ENCODE data around the gene FMOD.

Gene FMOD

DNA sequence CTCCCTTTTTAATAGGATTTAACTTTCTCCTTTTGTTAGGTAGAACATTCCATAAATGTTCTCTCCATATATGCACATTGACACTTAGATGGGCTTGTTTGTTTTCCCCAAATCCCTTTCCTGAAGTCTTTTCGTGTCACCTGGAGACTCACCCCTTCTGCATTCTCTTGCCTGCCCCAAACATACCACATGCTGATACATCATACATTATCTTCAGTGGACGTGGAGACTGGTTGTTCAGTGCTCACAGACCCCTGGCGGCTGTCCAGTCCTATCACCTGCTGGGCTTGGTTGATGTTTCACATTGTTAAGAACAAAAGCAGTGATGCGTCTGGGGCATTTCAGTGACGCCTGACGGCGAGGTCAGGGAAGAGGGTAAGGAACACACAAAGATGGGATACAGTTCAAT lies 22.2 kb downstream of the FMOD start:
- DNase-seq (ENCODE audit: low read depth, low spot score): peak; percentile 82
- in situ Hi-C loops (cut with HindIII; ENCODE audit: low sequenced_read_pairs): no loop called here
- TF ChIP-seq, protein P1, sequence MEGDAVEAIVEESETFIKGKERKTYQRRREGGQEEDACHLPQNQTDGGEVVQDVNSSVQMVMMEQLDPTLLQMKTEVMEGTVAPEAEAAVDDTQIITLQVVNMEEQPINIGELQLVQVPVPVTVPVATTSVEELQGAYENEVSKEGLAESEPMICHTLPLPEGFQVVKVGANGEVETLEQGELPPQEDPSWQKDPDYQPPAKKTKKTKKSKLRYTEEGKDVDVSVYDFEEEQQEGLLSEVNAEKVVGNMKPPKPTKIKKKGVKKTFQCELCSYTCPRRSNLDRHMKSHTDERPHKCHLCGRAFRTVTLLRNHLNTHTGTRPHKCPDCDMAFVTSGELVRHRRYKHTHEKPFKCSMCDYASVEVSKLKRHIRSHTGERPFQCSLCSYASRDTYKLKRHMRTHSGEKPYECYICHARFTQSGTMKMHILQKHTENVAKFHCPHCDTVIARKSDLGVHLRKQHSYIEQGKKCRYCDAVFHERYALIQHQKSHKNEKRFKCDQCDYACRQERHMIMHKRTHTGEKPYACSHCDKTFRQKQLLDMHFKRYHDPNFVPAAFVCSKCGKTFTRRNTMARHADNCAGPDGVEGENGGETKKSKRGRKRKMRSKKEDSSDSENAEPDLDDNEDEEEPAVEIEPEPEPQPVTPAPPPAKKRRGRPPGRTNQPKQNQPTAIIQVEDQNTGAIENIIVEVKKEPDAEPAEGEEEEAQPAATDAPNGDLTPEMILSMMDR (IDR thresholded peaks at IDR 0.05; ENCODE audit: low read depth, low read length): no peak
- no peak overlapping the region for H3K4me3 ChIP-seq (ENCODE audit: low read depth, low read length)

DNA sequence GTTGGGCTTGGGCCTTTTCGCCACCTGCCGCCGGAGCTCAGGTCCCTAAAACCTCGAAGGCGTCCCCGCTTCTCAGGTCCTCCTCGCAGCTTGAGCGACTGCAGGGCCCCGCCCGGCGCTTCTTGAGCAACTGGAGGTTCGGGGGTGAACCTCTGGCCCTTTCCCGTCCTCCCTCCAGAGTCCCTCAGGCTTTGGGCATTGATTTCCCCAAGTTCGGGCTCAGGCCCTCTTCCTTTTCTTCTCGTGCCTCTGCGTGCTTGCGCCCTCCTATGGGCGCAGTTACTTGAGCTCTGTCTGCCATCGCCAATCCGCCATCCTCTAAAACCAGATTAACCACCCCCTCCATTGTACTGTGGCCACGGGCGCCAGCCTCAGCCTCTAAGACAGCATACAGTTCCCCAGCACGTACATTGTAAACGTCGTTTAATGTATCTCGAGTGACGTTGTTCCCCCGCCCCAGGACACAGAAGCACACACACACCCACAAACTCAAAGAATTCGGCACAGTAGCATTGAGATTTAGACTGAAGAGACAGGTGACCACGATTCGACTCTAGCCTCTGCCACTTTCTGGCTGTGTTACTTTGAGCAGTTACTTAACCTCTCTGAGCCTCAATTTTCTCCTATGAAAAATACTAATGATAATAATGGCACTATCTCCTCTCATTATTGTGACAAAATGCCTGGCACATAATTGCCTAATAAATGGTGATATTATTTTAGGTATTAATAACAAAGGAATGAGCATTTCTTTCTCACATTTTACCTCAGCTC lies 23.1 kb downstream of the FMOD start:
- peak overlapping the region; percentile 45 for H3K4me3 ChIP-seq (ENCODE audit: low read depth, low read length)
- TF ChIP-seq, protein P1 (IDR thresholded peaks at IDR 0.05; ENCODE audit: low read depth, low read length): peak; percentile 44
- in situ Hi-C loops (cut with HindIII; ENCODE audit: low sequenced_read_pairs): no loop called here
- peak; percentile 49 for DNase-seq (ENCODE audit: low read depth, low spot score)

DNA sequence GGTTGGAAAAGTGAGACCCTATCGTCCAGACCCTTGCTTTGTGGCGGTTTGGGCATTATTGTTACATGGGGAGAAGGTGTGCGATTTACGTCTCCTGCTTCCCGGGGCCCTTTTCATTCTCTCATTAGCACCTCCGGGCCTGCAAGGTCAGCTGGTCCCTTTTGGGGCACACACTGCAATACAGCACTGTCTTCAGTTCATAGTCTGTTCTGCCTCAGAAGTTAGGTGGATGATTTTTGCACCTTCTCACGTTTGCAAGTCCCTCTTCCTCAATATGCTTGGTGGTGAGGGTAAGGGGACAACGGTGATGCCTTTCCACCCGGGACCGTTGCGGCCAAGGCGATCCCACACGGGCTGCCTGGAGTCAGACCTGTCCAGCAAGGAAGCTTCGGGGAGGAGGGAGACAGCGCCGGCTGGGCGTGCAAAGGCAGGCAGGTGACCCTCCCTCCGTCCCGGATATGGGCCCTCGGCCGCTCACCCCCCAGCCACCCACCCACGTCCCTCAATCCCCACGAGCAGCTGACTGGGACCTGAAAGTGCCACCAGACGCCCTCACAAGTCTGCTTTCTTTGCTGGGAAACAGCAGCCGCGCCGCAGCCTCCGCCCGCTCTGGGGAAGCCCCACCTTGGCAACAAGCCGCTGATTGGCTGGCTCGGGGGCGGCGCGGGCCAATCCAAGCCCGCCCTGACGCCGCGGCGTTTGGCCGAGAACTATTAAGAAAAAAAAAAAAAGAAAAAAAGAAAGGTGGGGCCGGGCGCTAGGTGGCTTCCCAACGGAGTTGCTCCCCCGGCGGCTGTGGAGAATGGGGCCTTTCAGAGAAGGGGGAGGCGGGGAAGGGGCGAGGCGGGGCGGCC lies 23.9 kb downstream of the FMOD start:
- H3K4me3 ChIP-seq (ENCODE audit: low read depth, low read length): peak overlapping the region; percentile 45
- TF ChIP-seq, protein P1 (IDR thresholded peaks at IDR 0.05; ENCODE audit: low read depth, low read length): no peak
- DNase-seq (ENCODE audit: low read depth, low spot score): peak; percentile 89
- in situ Hi-C loops (cut with HindIII; ENCODE audit: low sequenced_read_pairs): no loop called here

DNA sequence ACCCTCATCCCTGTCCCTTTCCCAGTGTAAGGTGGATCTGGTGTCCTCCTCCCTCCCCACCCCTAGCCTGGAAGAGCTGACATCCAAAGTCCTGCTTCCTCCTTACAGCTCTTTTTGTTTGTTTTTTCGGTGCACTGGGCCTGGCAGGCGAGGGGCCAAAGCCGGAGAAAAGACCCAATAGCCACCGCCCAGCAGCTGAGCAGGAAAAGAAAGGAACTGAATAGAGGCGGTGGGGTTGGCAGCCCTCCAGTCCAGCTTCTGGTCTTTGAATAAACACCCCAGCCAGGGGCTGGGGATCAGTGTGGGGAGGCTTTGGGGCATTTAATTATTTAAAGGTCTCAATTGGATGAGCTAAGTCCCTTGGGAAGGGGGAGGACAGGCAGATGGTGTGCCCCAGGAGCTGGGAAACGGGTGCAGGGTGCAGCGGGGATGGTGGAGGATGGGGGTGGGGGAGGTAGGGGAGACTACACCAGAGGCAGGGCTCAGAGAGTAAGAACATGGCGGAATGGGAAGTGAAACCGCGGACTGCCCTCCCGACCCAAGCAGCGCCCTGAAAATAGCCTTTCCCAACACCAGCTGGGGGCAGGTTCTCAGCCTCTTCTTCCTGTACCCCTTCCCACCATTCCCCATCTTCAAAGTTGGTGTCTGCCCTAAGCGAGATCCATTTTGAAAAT lies 25.4 kb downstream of the FMOD start:
- H3K4me3 ChIP-seq (ENCODE audit: low read depth, low read length): no peak overlapping the region
- in situ Hi-C loops (cut with HindIII; ENCODE audit: low sequenced_read_pairs): no loop called here
- TF ChIP-seq, protein P1 (IDR thresholded peaks at IDR 0.05; ENCODE audit: low read depth, low read length): no peak
- DNase-seq (ENCODE audit: low read depth, low spot score): peak; percentile 19

DNA sequence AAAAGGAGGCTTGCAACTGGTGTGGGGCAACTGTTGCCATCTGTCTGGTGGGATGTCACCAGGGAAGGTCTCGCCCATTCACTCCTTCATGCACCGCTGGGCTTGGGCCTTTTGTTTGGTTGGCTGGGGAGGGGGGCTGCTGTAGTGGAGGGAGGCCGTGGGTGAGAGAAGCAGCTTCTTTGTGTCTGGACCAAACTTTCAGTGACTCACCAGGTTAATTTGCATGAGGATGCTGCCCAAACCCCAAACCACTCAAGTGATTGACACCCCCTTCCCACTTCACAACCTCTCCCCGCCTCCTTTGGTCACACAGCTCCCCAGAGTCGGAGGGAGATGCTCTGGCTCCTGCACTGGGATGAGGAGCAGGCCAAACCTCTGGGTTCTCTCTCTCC lies 25.9 kb downstream of the FMOD start:
- in situ Hi-C loops (cut with HindIII; ENCODE audit: low sequenced_read_pairs): no loop called here
- DNase-seq (ENCODE audit: low read depth, low spot score): peak; percentile 18

More for the DNA sequence above, 25.9 kb downstream of the FMOD start:
- TF ChIP-seq, protein P1 (IDR thresholded peaks at IDR 0.05; ENCODE audit: low read depth, low read length): no peak
- H3K4me3 ChIP-seq (ENCODE audit: low read depth, low read length): no peak overlapping the region
